Neural progenitor cell (in vitro differentiated cells): Measurements from ENCODE around the gene MAVS. TPM values are rescaled to one million over a fixed set of nuclear protein-coding genes. Genes with fewer than 3 reads are reported as not detected.

ENCODE experiments used
- DNase-seq: peaks from one replicate; pipeline ENCODE4 v3.0.0-alpha.2; 2016; ENCODE audit warnings: low spot score
- H2AFZ ChIP-seq: fragments of 200-600 bp; sonication (generic); replicated peaks from 2 replicates; pipeline ENCODE4 v1.6.1; 2016; ENCODE audit warnings: antibody characterized with exemption
- H3F3A ChIP-seq: fragments of 200-600 bp; sonication (generic); 2 replicates; pipeline ENCODE4 v1.6.1; 2016; ENCODE audit warnings: antibody characterized with exemption, low read depth
- H3K27ac ChIP-seq: fragments of 200-600 bp; sonication (generic); 2 replicates; pipeline ENCODE4 v1.5.1; 2016; ENCODE audit warnings: mild to moderate bottlenecking
- H3K27me3 ChIP-seq: fragments of 200-600 bp; sonication (generic); 2 replicates; pipeline ENCODE4 v1.6.1; 2016; ENCODE audit warnings: mild to moderate bottlenecking, moderate library complexity
- H3K36me3 ChIP-seq: fragments of 200-600 bp; sonication (generic); 2 replicates; pipeline ENCODE4 v1.5.1; 2016
- H3K4me1 ChIP-seq: fragments of 200-600 bp; sonication (generic); 2 replicates; pipeline ENCODE4 v1.6.1; 2016; ENCODE audit warnings: mixed run types
- H3K4me2 ChIP-seq: fragments of 200-600 bp; sonication (generic); 2 replicates; pipeline ENCODE4 v1.6.1; 2016
- H3K4me3 ChIP-seq: fragments of 200-600 bp; sonication (generic); 2 replicates; pipeline ENCODE4 v1.5.1; 2016
- H3K79me2 ChIP-seq: fragments of 200-600 bp; sonication (generic); 2 replicates; pipeline ENCODE4 v1.6.1; 2016; ENCODE audit warnings: low read depth
- H3K9ac ChIP-seq: fragments of 200-600 bp; sonication (generic); 2 replicates; pipeline ENCODE4 v1.6.1; 2016
- H3K9me3 ChIP-seq: fragments of 200-600 bp; sonication (generic); 2 replicates; pipeline ENCODE4 v1.5.1; 2016; ENCODE audit warnings: low read depth
- H4K20me1 ChIP-seq: fragments of 200-600 bp; sonication (generic); 2 replicates; pipeline ENCODE4 v1.6.1; 2016; ENCODE audit warnings: low read depth
- H3K27ac Mint-ChIP-seq: 3 replicates; pipeline ENCODE4 v1.8.0; 2021; ENCODE audit warnings: mixed read lengths
- H3K27me3 Mint-ChIP-seq: 2 replicates; pipeline ENCODE4 v1.8.0; 2022; ENCODE audit warnings: low read depth, mild to moderate bottlenecking, inconsistent platforms, moderate library complexity, mixed read lengths; ENCODE audit not compliant: insufficient read depth
- H3K36me3 Mint-ChIP-seq: 3 replicates; pipeline ENCODE4 v1.8.0; 2021; ENCODE audit warnings: mixed read lengths
- H3K4me1 Mint-ChIP-seq: 3 replicates; pipeline ENCODE4 v1.8.0; 2021; ENCODE audit warnings: mixed read lengths
- H3K4me3 Mint-ChIP-seq: 3 replicates; pipeline ENCODE4 v1.8.0; 2021; ENCODE audit warnings: mild to moderate bottlenecking, moderate library complexity, mixed read lengths
- H3K9me3 Mint-ChIP-seq: 3 replicates; pipeline ENCODE4 v1.8.0; 2020; ENCODE audit warnings: mixed read lengths
- CTCF ChIP-seq: fragments of 200-600 bp; sonication (generic); IDR thresholded peaks from 2 replicates; pipeline ENCODE4 v1.5.1; 2017; ENCODE audit warnings: antibody characterized with exemption, mild to moderate bottlenecking
- EZH2 ChIP-seq: fragments of 200-600 bp; sonication (generic); IDR thresholded peaks from 2 replicates; pipeline ENCODE4 v1.6.1; 2017; ENCODE audit warnings: antibody characterized with exemption, mild to moderate bottlenecking, moderate library complexity
- EZH2phosphoT487 ChIP-seq: fragments of 200-600 bp; sonication (generic); IDR thresholded peaks from 2 replicates; pipeline ENCODE4 v1.6.1; 2017; ENCODE audit warnings: antibody characterized with exemption
- total RNA-seq: library from RNA; depleted of rRNA; stranded (reverse); fragments of >200 nt; gene quantifications from 2 replicates; pipeline ENCODE4 v1.2.3, GENCODE V29; 2015; ENCODE audit warnings: low replicate concordance

MAVS gene
- total RNA-seq, 1 donor from 2014 or later, result 14.1 TPM

- H3K27ac Mint-ChIP-seq, result no peak overlapping the region
Measured at GRCh38 chr20:3916364-3916763, 69.7 kb downstream of the MAVS start.

GRCh38 chr20:3919352-3919751 lies 72.7 kb downstream of the MAVS start:
- TF ChIP-seq CTCF (no peak), EZH2 (no peak), EZH2phosphoT487 (no peak)
- Mint-ChIP-seq H3K9me3 (no peaks in the 10 kb centered on the region), H3K27me3 (peaks cover 5% of the 10 kb centered on the region), H3K36me3 (peaks cover 41% of the 10 kb centered on the region), H3K4me1 (no peaks in the 10 kb centered on the region), H3K27ac (no peak overlapping the region), H3K4me3 (no peak overlapping the region)
- Histone ChIP-seq H3K27ac (no peak overlapping the region), H2AFZ (no peak overlapping the region), H3K36me3 (peaks cover 14% of the 10 kb centered on the region), H3K4me3 (no peak overlapping the region), H4K20me1 (peaks cover 95% of the 10 kb centered on the region), H3K4me2 (no peak overlapping the region), H3F3A (no peaks in the 10 kb centered on the region), H3K79me2 (peaks cover 79% of the 10 kb centered on the region), H3K27me3 (no peaks in the 10 kb centered on the region), H3K9me3 (no peaks in the 10 kb centered on the region), H3K9ac (no peak overlapping the region), H3K4me1 (no peaks in the 10 kb centered on the region)
- DNase-seq, result no peak

More at GRCh38 chr20:3916364-3916763, 69.7 kb downstream of the MAVS start:
- no peaks in the 10 kb centered on the region for H3K9me3 ChIP-seq
- no peaks in the 10 kb centered on the region for H3K27me3 ChIP-seq
- Mint-ChIP-seq H3K4me1 (no peaks in the 10 kb centered on the region), H3K36me3 (peaks cover 48% of the 10 kb centered on the region), H3K4me3 (no peak overlapping the region), H3K9me3 (no peaks in the 10 kb centered on the region), H3K27me3 (peaks cover 2% of the 10 kb centered on the region)
- H3K27ac ChIP-seq, result no peak overlapping the region
- H3K4me3 ChIP-seq, result no peak overlapping the region
- H3K9ac ChIP-seq, result no peak overlapping the region
- DNase-seq, result no peak
- TF ChIP-seq EZH2 (no peak), EZH2phosphoT487 (no peak), CTCF (no peak)
- no peaks in the 10 kb centered on the region for H3K4me1 ChIP-seq
- H3F3A ChIP-seq, result no peaks in the 10 kb centered on the region
- peaks cover 98% of the 10 kb centered on the region for H3K79me2 ChIP-seq
- H3K36me3 ChIP-seq, result peaks cover 23% of the 10 kb centered on the region
- no peak overlapping the region for H3K4me2 ChIP-seq
- no peak overlapping the region for H2AFZ ChIP-seq
- H4K20me1 ChIP-seq, result peaks cover 91% of the 10 kb centered on the region

GRCh38 chr20:3922223-3922982 lies 75.8 kb downstream of the MAVS start:
- peaks cover 49% of the 10 kb centered on the region for H3K79me2 ChIP-seq
- H3F3A ChIP-seq, result peaks cover 23% of the 10 kb centered on the region
- H3K9me3 Mint-ChIP-seq, result no peaks in the 10 kb centered on the region
- no peak overlapping the region for H3K4me3 ChIP-seq
- peaks cover 14% of the 10 kb centered on the region for H3K36me3 ChIP-seq
- DNase-seq, result no peak
- H3K27me3 ChIP-seq, result no peaks in the 10 kb centered on the region
- H3K4me2 ChIP-seq, result no peak overlapping the region
- no peak overlapping the region for H3K27ac Mint-ChIP-seq
- peaks cover 12% of the 10 kb centered on the region for H3K27me3 Mint-ChIP-seq
- H3K27ac ChIP-seq, result no peak overlapping the region
- H2AFZ ChIP-seq, result no peak overlapping the region
- H3K4me1 ChIP-seq, result peaks cover 7% of the 10 kb centered on the region
- TF ChIP-seq EZH2 (no peak), CTCF (no peak), EZH2phosphoT487 (no peak)
- H3K4me3 Mint-ChIP-seq, result no peak overlapping the region
- H4K20me1 ChIP-seq, result peaks cover 96% of the 10 kb centered on the region
- H3K36me3 Mint-ChIP-seq, result peaks cover 42% of the 10 kb centered on the region
- no peak overlapping the region for H3K9ac ChIP-seq
- peaks cover 16% of the 10 kb centered on the region for H3K4me1 Mint-ChIP-seq
- H3K9me3 ChIP-seq, result no peaks in the 10 kb centered on the region
